ENCODE measurements around the gene THBS2.

- TF ChIP-seq POLR2A (IDR thresholded peaks at IDR 0.05) (no peak), CTCF (IDR thresholded peaks at IDR 0.05) (no peak)
Observed at GRCh38 chr6:169201985-169202384, 51.7 kb downstream of the THBS2 start.
